IMR-90 (cell line): ENCODE measurements around the gene DONSON. TPM values are rescaled to one million over a fixed set of nuclear protein-coding genes. Genes with fewer than 3 reads are reported as not detected.

Source experiments
- ATAC-seq: fragments of 200-7000 bp; cut with Tn5 transposase; 2 replicates; pipeline ENCODE4 v1.9.1; 2020; ENCODE audit warnings: low read depth, mild to moderate bottlenecking, moderate library complexity
- BruUV-seq: library from RNA; stranded (reverse); fragments of 400-500 nt; replicated peaks from 2 replicates; lab custom pipeline; 2021; lab: Mats Ljungman, UMichigan
- CTCF ChIA-PET: fragments of 300-600 bp; formaldehyde crosslinking; extraction: SDS; loops from one replicate; lab custom pipeline; 2021; ENCODE audit warnings: antibody characterized with exemption; lab: Yijun Ruan, JAX
- POLR2A ChIA-PET: fragments of 300-600 bp; sonication (Branson Sonifier 250); formaldehyde crosslinking; loops from one replicate; lab custom pipeline; 2022; ENCODE audit warnings: antibody characterized with exemption; ENCODE audit not compliant: unreplicated experiment; lab: Charles Lee
- DNase-seq: peaks from one replicate; pipeline ENCODE4 v3.0.0; 2013
- H2AFZ ChIP-seq: replicated peaks from 2 replicates; pipeline ENCODE3; 2013; ENCODE audit warnings: low read length, mild to moderate bottlenecking; ENCODE audit not compliant: poor library complexity
- H2AK5ac ChIP-seq: 2 replicates; pipeline ENCODE4 v1.6.1; 2013; ENCODE audit warnings: low read depth, low read length, inconsistent platforms
- H2AK9ac ChIP-seq: replicated peaks from 2 replicates; pipeline ENCODE3; 2013; ENCODE audit warnings: mild to moderate bottlenecking, low read depth, low read length, moderate library complexity; ENCODE audit not compliant: poor library complexity
- H2BK120ac ChIP-seq: 2 replicates; pipeline ENCODE4 v1.6.1; 2013; ENCODE audit warnings: low read depth, low read length, inconsistent platforms
- H2BK15ac ChIP-seq: 3 replicates; pipeline ENCODE4 v1.6.1; 2013; ENCODE audit warnings: low read depth, low read length, inconsistent platforms
- H2BK20ac ChIP-seq: 2 replicates; pipeline ENCODE4 v1.6.1; 2013; ENCODE audit warnings: low read depth, mild to moderate bottlenecking, inconsistent platforms, low read length, moderate library complexity
- H2BK5ac ChIP-seq: 2 replicates; pipeline ENCODE4 v1.6.1; 2013; ENCODE audit warnings: mild to moderate bottlenecking, low read depth, low read length, inconsistent platforms; ENCODE audit not compliant: poor library complexity, severe bottlenecking
- H3K14ac ChIP-seq: replicated peaks from 2 replicates; pipeline ENCODE4 v1.6.1; 2013; ENCODE audit warnings: low read depth, low read length, inconsistent platforms
- H3K18ac ChIP-seq: 2 replicates; pipeline ENCODE4 v1.6.1; 2013; ENCODE audit warnings: low read depth, low read length, control low read depth
- H3K23ac ChIP-seq: 2 replicates; pipeline ENCODE4 v1.6.1; 2013; ENCODE audit warnings: low read depth, low read length, inconsistent platforms
- H3K27ac ChIP-seq: 2 replicates; pipeline ENCODE4 v1.5.1; 2013; ENCODE audit warnings: mild to moderate bottlenecking, control low read depth, low read length; ENCODE audit not compliant: insufficient read depth
- H3K27me3 ChIP-seq: 2 replicates; pipeline ENCODE4 v1.6.1; 2013; ENCODE audit warnings: low read length; ENCODE audit not compliant: control insufficient read depth, insufficient read depth
- H3K36me3 ChIP-seq: 2 replicates; pipeline ENCODE4 v1.6.1; 2013; ENCODE audit warnings: low read length, mixed read lengths; ENCODE audit not compliant: control insufficient read depth, insufficient read depth
- H3K4ac ChIP-seq: 2 replicates; pipeline ENCODE4 v1.6.1; 2013; ENCODE audit warnings: low read depth, low read length, inconsistent platforms
- H3K4me1 ChIP-seq: 2 replicates; pipeline ENCODE4 v1.6.1; 2013; ENCODE audit warnings: low read length, mixed read lengths; ENCODE audit not compliant: control insufficient read depth, insufficient read depth
- H3K4me2 ChIP-seq: 2 replicates; pipeline ENCODE4 v1.6.1; 2013; ENCODE audit warnings: low read depth, mild to moderate bottlenecking, control low read depth, low read length, moderate library complexity
- H3K4me3 ChIP-seq: 2 replicates; pipeline ENCODE4 v1.5.1; 2013; ENCODE audit warnings: low read depth, mild to moderate bottlenecking, control low read depth, low read length, moderate library complexity; ENCODE audit not compliant: insufficient read depth
- H3K56ac ChIP-seq: 2 replicates; pipeline ENCODE4 v1.6.1; 2013; ENCODE audit warnings: low read length, inconsistent platforms; ENCODE audit not compliant: insufficient read depth; ENCODE audit errors: extremely low read depth
- H3K79me1 ChIP-seq, 2 experiments: 2 replicates each; pipeline ENCODE4 v1.6.1; 2013; ENCODE audit warnings: low read length in 2 of 2, inconsistent platforms in 1 of 2, low read depth in 1 of 2
- H3K9ac ChIP-seq: 2 replicates; pipeline ENCODE4 v1.6.1; 2013; ENCODE audit warnings: low read depth, low read length, control low read depth
- H3K9me1 ChIP-seq: 2 replicates; pipeline ENCODE4 v1.6.1; 2013; ENCODE audit warnings: low read length, inconsistent platforms; ENCODE audit not compliant: insufficient read depth
- H3K9me3 ChIP-seq: 2 replicates; pipeline ENCODE4 v1.6.1; 2013; ENCODE audit warnings: low read length; ENCODE audit not compliant: control insufficient read depth, insufficient read depth
- H4K20me1 ChIP-seq: 2 replicates; pipeline ENCODE4 v1.6.1; 2013; ENCODE audit warnings: low read length, inconsistent platforms; ENCODE audit not compliant: insufficient read depth
- H4K5ac ChIP-seq: 2 replicates; pipeline ENCODE4 v1.6.1; 2013; ENCODE audit warnings: mild to moderate bottlenecking, low read depth, low read length, control low read depth
- H4K8ac ChIP-seq, 2 experiments: 2 replicates each; pipeline ENCODE4 v1.6.1; 2013; ENCODE audit warnings: low read depth in 2 of 2, low read length in 2 of 2, control low read depth in 1 of 2, inconsistent platforms in 1 of 2
- H4K91ac ChIP-seq: 2 replicates; pipeline ENCODE4 v1.6.1; 2013; ENCODE audit warnings: low read depth, low read length, inconsistent platforms; ENCODE audit not compliant: insufficient read depth
- BHLHE40 ChIP-seq: fragments of 150-350 bp; IDR thresholded peaks from 2 replicates; pipeline ENCODE4 v1.6.1; 2016; ENCODE audit warnings: mild to moderate bottlenecking, low read depth, low read length
- CHD1 ChIP-seq: IDR thresholded peaks from 2 replicates; pipeline ENCODE4 v1.6.1; 2012; ENCODE audit warnings: low read depth, low read length, improper control_type of control experiment
- ELK1 ChIP-seq: fragments of 150-350 bp; IDR thresholded peaks from 2 replicates; pipeline ENCODE4 v1.6.1; 2016; ENCODE audit warnings: low read depth, mild to moderate bottlenecking, low read length, moderate library complexity, borderline replicate concordance
- FOS ChIP-seq: fragments of 150-350 bp; IDR thresholded peaks from 2 replicates; pipeline ENCODE4 v1.6.1; 2016; ENCODE audit warnings: low read depth, low read length
- MAFK ChIP-seq: IDR thresholded peaks from 2 replicates; pipeline ENCODE4 v1.6.1; 2012; ENCODE audit warnings: low read depth, low read length, improper control_type of control experiment
- MAZ ChIP-seq: IDR thresholded peaks from 2 replicates; pipeline ENCODE4 v1.6.1; 2012; ENCODE audit warnings: low read depth, mild to moderate bottlenecking, low read length, improper control_type of control experiment, moderate library complexity, borderline replicate concordance
- MXI1 ChIP-seq: IDR thresholded peaks from 2 replicates; pipeline ENCODE4 v1.6.1; 2012; ENCODE audit warnings: low read depth, mild to moderate bottlenecking, low read length, moderate library complexity, borderline replicate concordance
- NFE2L2 ChIP-seq: fragments of 150-350 bp; IDR thresholded peaks from 2 replicates; pipeline ENCODE4 v1.6.1; 2016; ENCODE audit warnings: low read depth, mild to moderate bottlenecking, low read length
- POLR2A ChIP-seq: IDR thresholded peaks from 2 replicates; pipeline ENCODE4 v1.6.1; 2012; ENCODE audit warnings: mild to moderate bottlenecking, low read depth, low read length
- RCOR1 ChIP-seq: IDR thresholded peaks from 2 replicates; pipeline ENCODE4 v1.6.1; 2012; ENCODE audit warnings: mild to moderate bottlenecking, low read length, improper control_type of control experiment; ENCODE audit not compliant: insufficient replicate concordance
- RFX5 ChIP-seq: IDR thresholded peaks from 2 replicates; pipeline ENCODE4 v1.8.0; 2012; ENCODE audit warnings: low read depth, mild to moderate bottlenecking, low read length, moderate library complexity
- SMC3 ChIP-seq: fragments of 150-350 bp; IDR thresholded peaks from 2 replicates; pipeline ENCODE4 v1.6.1; 2016; ENCODE audit warnings: low read depth, mild to moderate bottlenecking, antibody characterized with exemption, low read length, moderate library complexity
- USF2 ChIP-seq: fragments of 150-350 bp; IDR thresholded peaks from 2 replicates; pipeline ENCODE4 v1.6.1; 2017; ENCODE audit warnings: mild to moderate bottlenecking, antibody characterized with exemption, low read length, low read depth
- WGBS, 2 experiments: methylation state at CpG; one replicate each; pipeline versions ENCODE4 v1.1.5 to v1.1.7; 2013; ENCODE audit warnings: missing lambda C conversion rate in 2 of 2; ENCODE audit not compliant: insufficient read length in 1 of 2; ENCODE audit errors: extremely low coverage in 2 of 2; 5-methylcytosine and 5-hydroxymethylcytosine counted together
- dilution Hi-C: fragments of 300-500 bp; cut with HindIII; formaldehyde crosslinking; loops from one replicate; pipeline ENCODE4 v1.14.3; 2018; ENCODE audit warnings: low sequenced_read_pairs; ENCODE audit not compliant: unreplicated experiment
- in situ Hi-C: fragments of 300-500 bp; cut with MboI; formaldehyde crosslinking; loops from 3 replicates; pipeline ENCODE4 v1.14.3; 2019; ENCODE audit warnings: low sequenced_read_pairs, inconsistent platforms, mixed read lengths
- intact Hi-C: fragments of 100-400 bp; cut with micrococcal nuclease; formaldehyde crosslinking; loops from 2 replicates; pipeline ENCODE4 v1.10.0; 2022
- polyA plus RNA-seq, 3 experiments: library from polyadenylated mRNA; depleted of rRNA; stranded (reverse); fragments of >200 nt; gene quantifications; 2 replicates each; pipeline ENCODE4 v1.2.3, GENCODE V29; 2012; ENCODE audit warnings: low replicate concordance in 1 of 3
- total RNA-seq: library from RNA; depleted of rRNA; stranded (reverse); fragments of >200 nt; gene quantifications from 2 replicates; pipeline ENCODE4 v1.2.3, GENCODE V29; 2012

Gene DONSON
- total and polyA plus RNA-seq, 2 of the 4 experiments (the other 2 are of a cell fraction), result 14.3 to 16.6 TPM

GRCh38 chr21:33540711-33541104 lies 47.8 kb downstream of the DONSON start:
- Histone ChIP-seq H4K8ac (no peak overlapping the region), H2BK15ac (no peak overlapping the region), H3K9ac (no peak overlapping the region), H4K91ac (no peak overlapping the region), H3K4me2 (no peak overlapping the region), H3K27ac (no peak overlapping the region), H3K79me1 (peaks cover 8 to 44% of the 10 kb centered on the region in 2 experiments; a peak in 3 of 4 replicates), H3K4me3 (no peak overlapping the region), H2AK9ac (no peak overlapping the region), H3K56ac (no peak overlapping the region), H3K14ac (no peak overlapping the region), H4K20me1 (peaks cover 28% of the 10 kb centered on the region), H3K9me1 (no peaks in the 10 kb centered on the region), H3K9me3 (no peaks in the 10 kb centered on the region), H2BK5ac (no peak overlapping the region), H4K5ac (no peak overlapping the region), H3K18ac (no peak overlapping the region), H3K23ac (no peak overlapping the region), H3K4me1 (no peaks in the 10 kb centered on the region), H2AK5ac (no peak overlapping the region), H2AFZ (no peak overlapping the region), H3K4ac (no peak overlapping the region), H2BK20ac (no peak overlapping the region), H3K36me3 (peaks cover 12% of the 10 kb centered on the region), H2BK120ac (no peak overlapping the region), H3K27me3 (no peaks in the 10 kb centered on the region)
- CTCF ChIA-PET, result interaction anchor here (0.6 kb wide), 1 partner anchor 153 kb away, joined by 5 read pairs; no protein-coding TSS in a partner anchor
- TF ChIP-seq RCOR1 (no peak), MAZ (no peak), RFX5 (no peak), BHLHE40 (no peak), NFE2L2 (no peak), USF2 (no peak), MXI1 (no peak), SMC3 (no peak), ELK1 (no peak), POLR2A (no peak), FOS (no peak), MAFK (no peak), CHD1 (no peak)
- DNase-seq (no peak), ATAC-seq (no peak)
- WGBS, 2 experiments, result no CpG with 5 or more reads among the region's 3 CpGs
- dilution Hi-C loops, result no loop called here
- intact Hi-C loops, result no loop called here
- in situ Hi-C loops, result no loop called here
- no TSS peak for BruUV-seq
- POLR2A ChIA-PET, result no interaction called here
